Osteoblast (primary cell): ENCODE measurements around the gene TNFSF12. TPM values are rescaled to one million over a fixed set of nuclear protein-coding genes. Genes with fewer than 3 reads are reported as not detected.

Experiments
- DNase-seq: peaks from one replicate; pipeline ENCODE4 v3.0.0; 2011; ENCODE audit warnings: low spot score, mixed read lengths; ENCODE audit not compliant: insufficient read length; ENCODE audit errors: missing footprints
- H2AFZ ChIP-seq: 2 replicates; pipeline ENCODE4 v1.6.0; 2011; ENCODE audit warnings: mild to moderate bottlenecking, low read length
- H3K27ac ChIP-seq: 2 replicates; pipeline ENCODE4 v1.5.1; 2011; ENCODE audit warnings: mild to moderate bottlenecking, low read depth, low read length, moderate library complexity
- H3K27me3 ChIP-seq: 2 replicates; pipeline ENCODE4 v1.6.0; 2012; ENCODE audit warnings: mild to moderate bottlenecking, control low read depth, inconsistent platforms, low read length, moderate library complexity; ENCODE audit not compliant: insufficient read depth
- H3K36me3 ChIP-seq: 2 replicates; pipeline ENCODE4 v1.5.1; 2011; ENCODE audit warnings: mild to moderate bottlenecking, low read length, control low read depth, moderate library complexity; ENCODE audit not compliant: insufficient read depth
- H3K4me1 ChIP-seq: 2 replicates; pipeline ENCODE4 v1.5.1; 2011; ENCODE audit warnings: mild to moderate bottlenecking, low read length, control low read depth, moderate library complexity; ENCODE audit not compliant: insufficient read depth
- H3K4me2 ChIP-seq: 2 replicates; pipeline ENCODE4 v1.6.0; 2011; ENCODE audit warnings: mild to moderate bottlenecking, low read length; ENCODE audit not compliant: insufficient read depth
- H3K4me3 ChIP-seq: fragments of 200-600 bp; sonication (generic); 3 replicates; pipeline ENCODE4 v1.5.1; 2012; ENCODE audit warnings: mild to moderate bottlenecking, low read length, inconsistent platforms; ENCODE audit not compliant: insufficient read depth
- H3K79me2 ChIP-seq: 2 replicates; pipeline ENCODE4 v1.6.0; 2012; ENCODE audit warnings: mild to moderate bottlenecking, low read length, control low read depth, inconsistent platforms; ENCODE audit not compliant: insufficient read depth
- H3K9me3 ChIP-seq: 2 replicates; pipeline ENCODE4 v1.5.1; 2011; ENCODE audit warnings: low read depth, low read length, control low read depth
- H4K20me1 ChIP-seq: 2 replicates; pipeline ENCODE4 v1.6.0; 2012; ENCODE audit warnings: mild to moderate bottlenecking, low read length, control low read depth; ENCODE audit not compliant: insufficient read depth
- total RNA-seq: library from RNA; depleted of rRNA; stranded (reverse); fragments of >200 nt; gene quantifications from 2 replicates; pipeline ENCODE4 v1.2.3, GENCODE V29; 2012
- TF ChIP-seq, protein P1 (sequence below): IDR thresholded peaks from 2 replicates; pipeline ENCODE4 v1.5.1; 2011; ENCODE audit warnings: mild to moderate bottlenecking, low read depth, low read length, moderate library complexity; ENCODE audit errors: extremely low read depth

The TNFSF12 gene
- total RNA-seq, 1 donor = 11.2 TPM

DNA sequence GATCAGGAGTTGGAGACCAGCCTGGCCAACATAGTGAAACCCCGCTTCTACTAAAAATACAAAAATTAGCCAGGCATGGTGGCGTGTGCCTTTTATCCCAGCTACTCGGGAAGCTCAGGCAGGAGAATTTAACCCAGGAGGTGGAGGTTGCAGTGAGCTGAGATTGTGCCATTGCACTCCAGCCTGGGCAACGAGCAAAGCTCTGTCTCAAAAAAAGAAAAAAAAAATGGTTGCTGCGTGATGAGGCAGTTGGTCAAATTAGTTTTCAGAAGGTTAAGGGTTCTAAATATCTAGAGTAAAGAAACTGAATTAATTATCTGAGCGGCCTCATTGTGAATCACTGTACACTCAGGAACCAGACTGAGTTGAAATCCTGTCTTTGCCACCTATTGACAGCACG, 27.1 kb downstream of the TNFSF12 start:
- no peak for DNase-seq
- Histone ChIP-seq H2AFZ (no peak overlapping the region), H3K27ac (no peak overlapping the region), H4K20me1 (peaks cover 57% of the 10 kb centered on the region), H3K9me3 (no peaks in the 10 kb centered on the region), H3K4me2 (peak overlapping the region; percentile 88), H3K4me3 (peak overlapping the region; percentile 87), H3K27me3 (no peaks in the 10 kb centered on the region), H3K36me3 (peaks cover 60% of the 10 kb centered on the region), H3K79me2 (peaks cover 76% of the 10 kb centered on the region), H3K4me1 (peaks cover 58% of the 10 kb centered on the region)
- TF ChIP-seq, protein P1, sequence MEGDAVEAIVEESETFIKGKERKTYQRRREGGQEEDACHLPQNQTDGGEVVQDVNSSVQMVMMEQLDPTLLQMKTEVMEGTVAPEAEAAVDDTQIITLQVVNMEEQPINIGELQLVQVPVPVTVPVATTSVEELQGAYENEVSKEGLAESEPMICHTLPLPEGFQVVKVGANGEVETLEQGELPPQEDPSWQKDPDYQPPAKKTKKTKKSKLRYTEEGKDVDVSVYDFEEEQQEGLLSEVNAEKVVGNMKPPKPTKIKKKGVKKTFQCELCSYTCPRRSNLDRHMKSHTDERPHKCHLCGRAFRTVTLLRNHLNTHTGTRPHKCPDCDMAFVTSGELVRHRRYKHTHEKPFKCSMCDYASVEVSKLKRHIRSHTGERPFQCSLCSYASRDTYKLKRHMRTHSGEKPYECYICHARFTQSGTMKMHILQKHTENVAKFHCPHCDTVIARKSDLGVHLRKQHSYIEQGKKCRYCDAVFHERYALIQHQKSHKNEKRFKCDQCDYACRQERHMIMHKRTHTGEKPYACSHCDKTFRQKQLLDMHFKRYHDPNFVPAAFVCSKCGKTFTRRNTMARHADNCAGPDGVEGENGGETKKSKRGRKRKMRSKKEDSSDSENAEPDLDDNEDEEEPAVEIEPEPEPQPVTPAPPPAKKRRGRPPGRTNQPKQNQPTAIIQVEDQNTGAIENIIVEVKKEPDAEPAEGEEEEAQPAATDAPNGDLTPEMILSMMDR = no peak

DNA sequence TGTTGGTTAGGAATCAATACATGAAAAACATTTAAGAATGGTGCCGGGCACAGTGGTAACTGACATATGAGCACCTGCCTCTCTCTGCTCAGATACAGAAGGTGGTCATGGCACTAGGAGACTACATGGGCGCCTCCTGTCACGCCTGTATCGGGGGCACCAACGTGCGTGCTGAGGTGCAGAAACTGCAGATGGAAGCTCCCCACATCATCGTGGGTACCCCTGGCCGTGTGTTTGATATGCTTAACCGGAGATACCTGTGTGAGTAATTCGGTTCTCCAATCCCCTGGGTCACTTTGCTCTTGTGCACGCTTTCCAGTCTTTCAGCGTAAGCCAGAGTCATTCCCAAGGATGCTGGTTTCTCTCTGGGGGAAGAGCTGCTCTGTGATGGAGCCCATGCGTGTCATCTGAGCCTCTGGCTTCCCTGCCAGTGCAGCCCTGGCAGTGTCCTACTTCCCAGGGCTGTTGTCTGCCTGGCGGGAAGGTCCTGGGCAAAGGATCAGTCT, 27.6 kb downstream of the TNFSF12 start:
- DNase-seq = peak; percentile 72
- peaks cover 57% of the 10 kb centered on the region for H4K20me1 ChIP-seq
- no peak overlapping the region for H2AFZ ChIP-seq
- TF ChIP-seq, protein P1 = no peak
- H3K9me3 ChIP-seq = no peaks in the 10 kb centered on the region
- no peak overlapping the region for H3K4me3 ChIP-seq
- no peak overlapping the region for H3K27ac ChIP-seq
- no peaks in the 10 kb centered on the region for H3K27me3 ChIP-seq
- H3K36me3 ChIP-seq = peaks cover 55% of the 10 kb centered on the region
- H3K79me2 ChIP-seq = peaks cover 78% of the 10 kb centered on the region
- H3K4me2 ChIP-seq = peak overlapping the region; percentile 88
- H3K4me1 ChIP-seq = peaks cover 59% of the 10 kb centered on the region

DNA sequence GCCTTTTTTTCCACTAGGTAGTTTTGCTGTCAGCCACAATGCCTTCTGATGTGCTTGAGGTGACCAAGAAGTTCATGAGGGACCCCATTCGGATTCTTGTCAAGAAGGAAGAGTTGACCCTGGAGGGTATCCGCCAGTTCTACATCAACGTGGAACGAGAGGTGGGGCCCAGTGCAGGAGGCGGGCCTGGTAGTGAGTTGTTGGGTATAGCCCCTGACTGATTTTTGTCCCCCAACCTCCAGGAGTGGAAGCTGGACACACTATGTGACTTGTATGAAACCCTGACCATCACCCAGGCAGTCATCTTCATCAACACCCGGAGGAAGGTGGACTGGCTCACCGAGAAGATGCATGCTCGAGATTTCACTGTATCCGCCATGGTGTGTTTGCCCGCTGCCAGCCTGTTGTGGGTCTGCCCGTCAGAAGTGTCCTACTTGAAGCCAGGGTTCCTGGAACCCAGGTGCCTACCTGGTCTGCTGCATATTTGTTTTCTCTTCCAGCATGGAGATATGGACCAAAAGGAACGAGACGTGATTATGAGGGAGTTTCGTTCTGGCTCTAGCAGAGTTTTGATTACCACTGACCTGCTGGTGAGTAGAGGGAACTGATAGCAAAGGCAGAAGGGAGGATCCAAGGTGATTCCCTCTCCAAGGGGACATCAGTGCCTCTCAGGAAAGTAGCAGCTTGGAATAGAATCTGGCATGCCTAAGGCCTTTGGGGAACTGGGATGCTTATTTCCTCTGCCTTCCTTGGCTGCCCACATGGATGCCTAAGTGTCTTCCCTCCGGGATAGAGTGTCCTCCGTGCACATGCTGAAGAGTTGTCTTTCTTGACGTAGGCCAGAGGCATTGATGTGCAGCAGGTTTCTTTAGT, 28.7 kb downstream of the TNFSF12 start:
- Histone ChIP-seq H3K4me2 (no peak overlapping the region), H3K4me1 (peaks cover 56% of the 10 kb centered on the region), H3K9me3 (no peaks in the 10 kb centered on the region), H3K27ac (peak overlapping the region; percentile 31), H3K27me3 (no peaks in the 10 kb centered on the region), H3K4me3 (no peak overlapping the region), H2AFZ (no peak overlapping the region), H3K36me3 (peaks cover 52% of the 10 kb centered on the region), H4K20me1 (peaks cover 57% of the 10 kb centered on the region), H3K79me2 (peaks cover 84% of the 10 kb centered on the region)
- DNase-seq = peak; percentile 50
- TF ChIP-seq, protein P1 = no peak
